ENCODE measurements around the gene ANKZF1. TPM values are rescaled to one million over a fixed set of nuclear protein-coding genes. Genes with fewer than 3 reads are reported as not detected.

Gene ANKZF1
- total RNA-seq, 5 donors from 2014 or later (not counting 1 experiment from before 2014, with no cell fraction given): 119 to 220 (median 194) TPM

DNA sequence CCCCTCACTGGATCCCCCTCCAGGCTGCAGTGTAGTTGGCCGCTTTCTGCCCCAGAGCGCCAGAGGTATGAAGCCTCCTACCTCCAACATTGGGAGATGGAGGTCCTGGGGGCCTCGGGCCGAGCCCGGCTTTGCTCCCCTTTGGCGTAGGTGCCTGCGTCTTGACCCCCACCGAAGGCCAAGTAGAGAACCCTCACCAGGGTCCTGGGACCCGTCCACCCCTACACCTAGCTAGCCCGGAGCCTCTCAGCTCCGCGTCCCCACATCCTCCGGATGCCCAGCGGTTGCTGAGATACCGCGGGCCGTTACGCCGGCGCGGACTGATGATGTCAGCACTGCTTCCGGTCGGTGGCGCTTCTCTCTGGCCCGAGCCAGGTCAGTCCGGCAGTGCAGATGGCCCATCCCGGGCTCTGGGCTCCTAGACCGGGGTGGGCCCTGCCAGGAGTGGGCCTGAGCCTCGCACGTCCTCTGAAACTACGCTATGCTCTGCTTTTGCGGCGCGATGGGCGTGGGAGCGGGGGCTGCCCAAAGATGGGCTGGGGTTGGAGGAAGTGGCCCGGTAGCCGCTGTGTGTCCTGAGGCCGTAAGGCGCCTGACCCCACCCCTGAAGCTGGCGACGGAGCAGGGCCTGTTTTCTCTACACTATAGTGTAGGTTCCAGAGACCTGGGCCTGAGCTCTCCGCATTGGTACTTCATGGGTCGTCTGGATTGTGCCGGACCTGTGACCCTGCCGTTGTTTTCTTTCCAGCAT lies 15.7 kb downstream of the ANKZF1 start, which contains the start of the genes GLB1L and STK16:
GLB1L (minus strand) TSS at position 297 of the 751 bp plus-strand sequence. CDS start 1,871 bp downstream, outside the sequence.
STK16 (plus strand) TSS at position 332 of the 751 bp plus-strand sequence. CDS start 521 bp downstream, outside the sequence.
- Mint-ChIP-seq H3K9me3 (no peaks in the 10 kb centered on the region), H3K27ac (peak within 1 kb of the TSS; percentile 98 to 99), H3K36me3 (peaks cover 21% of the 10 kb centered on the region), H3K27me3 (no peaks in the 10 kb centered on the region), H3K4me1 (peaks cover 56 to 66% (median 59%) of the 10 kb centered on the region in 3 donors), H3K4me3 (peak within 1 kb of the TSS; percentile 75 to 92 (median 87))
- Histone ChIP-seq H3K27me3 (replicated peaks in 1 of 2; ENCODE audit: control insufficient read depth in 2 of 2, extremely low read depth in 1 of 2, insufficient read depth in 2 of 2, low read length in 1 of 2) (no peaks in the 10 kb centered on the region), H3K9me3 (no peaks in the 10 kb centered on the region), H3K27ac (ENCODE audit: low read length) (peak within 1 kb of the TSS; percentile 94), H3K4me3 (ENCODE audit: control insufficient read depth in 1 of 2, extremely low read depth in 1 of 2, low read length in 1 of 2) (peak within 1 kb of the TSS; percentile 89 to 90), H3K36me3 (ENCODE audit: control insufficient read depth in 2 of 2, extremely low read depth in 1 of 2, insufficient read depth in 1 of 2, low read length in 1 of 2) (peaks cover 2 to 23% of the 10 kb centered on the region in 2 donors), H3K4me1 (ENCODE audit: control insufficient read depth in 1 of 2, extremely low read depth in 1 of 2, insufficient read depth in 2 of 2, low read length in 2 of 2) (peaks cover 42 to 62% of the 10 kb centered on the region in 2 experiments)
- ATAC-seq (replicated peaks in 1 of 4) (peak; percentile 56 to 70 (median 66)), DNase-seq (peak; percentile 63 to 93 (median 81))
- ChIA-PET POLR2A (interaction anchor here (0.6 to 2.5 kb wide), 10 partner anchors 8 to 71 kb away, joined by 3 to 32 read pairs (median 4); partner anchors contain the start of genes ANKZF1 (in 2 of the 2), ATG9A (in 2 of the 2), TUBA4A (in 2 of the 2) and TUBA4B (in 2 of the 2)), CTCF (interaction anchor here (0.5 to 2.3 kb wide), 9 partner anchors 9 to 90 kb away, joined by 3 to 14 read pairs (median 7); partner anchors contain the start of genes ANKZF1 (in 1 of the 2) and ATG9A (in 1 of the 2))
- WGBS (ENCODE audit: insufficient coverage): under 1% methylated on average over 44 of the region's 46 CpGs

DNA sequence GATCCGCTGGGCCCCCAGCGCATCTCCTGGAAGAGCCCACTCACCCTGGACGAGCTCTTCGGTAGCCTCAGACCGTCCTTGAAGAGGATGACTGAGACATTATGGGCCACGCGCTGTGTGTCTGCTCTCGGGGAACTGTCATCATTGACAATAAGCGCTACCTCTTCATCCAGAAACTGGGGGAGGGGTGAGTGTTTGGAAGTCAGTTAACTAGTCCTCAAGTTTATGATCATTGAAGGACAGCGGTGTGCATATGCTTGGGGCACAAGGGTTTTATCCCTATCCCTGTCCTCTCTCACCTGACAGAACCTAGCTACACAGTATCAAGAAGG lies 16.3 kb downstream of the ANKZF1 start:
- peak overlapping the region; percentile 89 to 90 for H3K4me3 ChIP-seq (ENCODE audit: control insufficient read depth in 1 of 2, extremely low read depth in 1 of 2, low read length in 1 of 2)
- peaks cover 27% of the 10 kb centered on the region for H3K36me3 Mint-ChIP-seq
- peak overlapping the region; percentile 75 to 92 (median 87) for H3K4me3 Mint-ChIP-seq
- CTCF ChIA-PET: interaction anchor here (0.5 to 2.3 kb wide), 7 partner anchors 9 to 86 kb away, joined by 3 to 14 read pairs (median 7); partner anchors contain the start of genes ANKZF1 (in 1 of the 2) and ATG9A (in 1 of the 2)
- POLR2A ChIA-PET: interaction anchor here (1.1 to 2.5 kb wide), 4 partner anchors 8 to 17 kb away, joined by 3 to 32 read pairs (median 13); partner anchors contain the start of genes ANKZF1 (in 2 of the 2), ATG9A (in 2 of the 2), TUBA4A (in 2 of the 2) and TUBA4B (in 1 of the 2)
- H3K36me3 ChIP-seq (ENCODE audit: control insufficient read depth in 2 of 2, extremely low read depth in 1 of 2, insufficient read depth in 1 of 2, low read length in 1 of 2): peaks cover 5 to 28% of the 10 kb centered on the region in 2 donors
- DNase-seq (peak in 1 of 35 experiments; percentile 30), ATAC-seq (replicated peaks in 1 of 4) (no peak)
- H3K27me3 ChIP-seq (replicated peaks in 1 of 2; ENCODE audit: control insufficient read depth in 2 of 2, extremely low read depth in 1 of 2, insufficient read depth in 2 of 2, low read length in 1 of 2): no peaks in the 10 kb centered on the region
- H3K9me3 ChIP-seq: no peaks in the 10 kb centered on the region
- H3K27me3 Mint-ChIP-seq: no peaks in the 10 kb centered on the region
- 4% methylated on average over 4 of the region's 10 CpGs for WGBS (ENCODE audit: insufficient coverage)
- H3K27ac Mint-ChIP-seq: peak overlapping the region; percentile 98 to 99
- peak overlapping the region; percentile 94 for H3K27ac ChIP-seq (ENCODE audit: low read length)
- no peaks in the 10 kb centered on the region for H3K9me3 Mint-ChIP-seq
- H3K4me1 Mint-ChIP-seq: peaks cover 61 to 71% (median 64%) of the 10 kb centered on the region in 3 donors
- peaks cover 46 to 68% of the 10 kb centered on the region in 2 experiments for H3K4me1 ChIP-seq (ENCODE audit: control insufficient read depth in 1 of 2, extremely low read depth in 1 of 2, insufficient read depth in 2 of 2, low read length in 2 of 2)

DNA sequence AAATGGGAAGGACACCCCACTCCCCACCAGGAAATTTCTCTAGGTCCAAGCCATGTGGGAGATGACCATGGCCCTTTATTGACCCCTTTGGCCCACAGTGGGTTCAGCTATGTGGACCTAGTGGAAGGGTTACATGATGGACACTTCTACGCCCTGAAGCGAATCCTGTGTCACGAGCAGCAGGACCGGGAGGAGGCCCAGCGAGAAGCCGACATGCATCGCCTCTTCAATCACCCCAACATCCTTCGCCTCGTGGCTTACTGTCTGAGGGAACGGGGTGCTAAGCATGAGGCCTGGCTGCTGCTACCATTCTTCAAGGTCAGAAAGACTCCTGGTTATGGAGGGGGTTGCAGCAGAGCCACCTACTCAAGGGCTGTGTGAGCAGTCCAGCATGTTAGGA lies 17.0 kb downstream of the ANKZF1 start:
- no peaks in the 10 kb centered on the region for H3K9me3 Mint-ChIP-seq
- H3K4me1 Mint-ChIP-seq: peaks cover 68 to 78% (median 71%) of the 10 kb centered on the region in 3 donors
- Histone ChIP-seq H3K27me3 (replicated peaks in 1 of 2; ENCODE audit: control insufficient read depth in 2 of 2, extremely low read depth in 1 of 2, insufficient read depth in 2 of 2, low read length in 1 of 2) (no peaks in the 10 kb centered on the region), H3K36me3 (ENCODE audit: control insufficient read depth in 2 of 2, extremely low read depth in 1 of 2, insufficient read depth in 1 of 2, low read length in 1 of 2) (peaks cover 12 to 35% of the 10 kb centered on the region in 2 donors), H3K9me3 (no peaks in the 10 kb centered on the region), H3K27ac (ENCODE audit: low read length) (peak overlapping the region; percentile 94), H3K4me3 (ENCODE audit: control insufficient read depth in 1 of 2, extremely low read depth in 1 of 2, low read length in 1 of 2) (peak overlapping the region in 1 of 2 donors; percentile 5), H3K4me1 (ENCODE audit: control insufficient read depth in 1 of 2, extremely low read depth in 1 of 2, insufficient read depth in 2 of 2, low read length in 2 of 2) (peaks cover 51 to 75% of the 10 kb centered on the region in 2 experiments)
- H3K27ac Mint-ChIP-seq: peak overlapping the region; percentile 98 to 99
- POLR2A ChIA-PET: interaction anchor here in 1 of 2 donors (0.6 kb wide), 2 partner anchors 25 to 32 kb away, joined by 3 to 4 read pairs; no protein-coding TSS in a partner anchor
- CTCF ChIA-PET: interaction anchor here in 1 of 2 donors (1.8 to 2.3 kb wide), 3 partner anchors 8 to 49 kb away, joined by 10 to 14 read pairs (median 13); partner anchors contain the start of genes ANKZF1 and ATG9A
- ATAC-seq (replicated peaks in 1 of 4) (no peak), DNase-seq (no peak)
- peak overlapping the region; percentile 75 to 92 (median 87) for H3K4me3 Mint-ChIP-seq
- peaks cover 34% of the 10 kb centered on the region for H3K36me3 Mint-ChIP-seq
- no CpG with 5 or more reads among the region's 10 CpGs for WGBS (ENCODE audit: insufficient coverage)
- H3K27me3 Mint-ChIP-seq: no peaks in the 10 kb centered on the region

DNA sequence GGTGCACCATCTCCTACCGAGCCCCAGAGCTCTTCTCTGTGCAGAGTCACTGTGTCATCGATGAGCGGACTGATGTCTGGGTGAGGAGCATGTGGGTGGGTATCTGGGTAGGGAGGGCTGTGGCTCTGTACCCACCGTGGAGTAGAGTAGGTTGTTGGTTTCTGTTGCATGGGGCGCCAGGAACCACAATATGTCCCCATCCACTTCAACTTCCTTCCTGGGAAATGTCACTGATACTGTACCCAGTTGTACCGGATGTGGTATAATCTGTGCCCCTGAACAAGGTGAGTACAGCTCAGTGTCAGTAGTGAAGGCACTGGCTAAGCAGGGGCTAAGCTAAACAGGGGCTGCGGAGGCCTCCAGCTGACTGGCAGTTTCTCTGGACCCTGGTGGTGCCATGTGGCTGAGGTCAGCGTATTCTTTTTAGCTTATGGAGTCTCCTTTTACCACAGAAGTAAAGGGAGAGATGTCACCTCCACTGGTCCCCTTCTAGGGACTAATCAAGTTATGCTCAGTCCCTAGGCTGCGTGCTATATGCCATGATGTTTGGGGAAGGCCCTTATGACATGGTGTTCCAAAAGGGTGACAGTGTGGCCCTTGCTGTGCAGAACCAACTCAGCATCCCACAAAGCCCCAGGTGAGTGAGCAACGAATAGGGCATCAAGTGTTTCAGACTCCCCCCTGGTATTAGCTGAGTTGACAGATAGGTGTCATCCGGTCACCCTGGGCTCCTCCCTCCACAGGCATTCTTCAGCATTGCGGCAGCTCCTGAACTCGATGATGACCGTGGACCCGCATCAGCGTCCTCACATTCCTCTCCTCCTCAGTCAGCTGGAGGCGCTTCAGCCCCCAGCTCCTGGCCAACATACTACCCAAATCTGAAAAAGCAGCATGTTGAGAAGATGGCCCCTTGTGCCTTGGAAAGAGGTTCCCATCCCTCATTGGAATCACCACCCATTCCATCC lies 18.4 kb downstream of the ANKZF1 start:
- CTCF ChIA-PET: interaction anchor here (0.6 to 1.4 kb wide), 9 partner anchors 18 to 141 kb away, joined by 3 to 8 read pairs (median 3); partner anchors contain the start of genes ANKZF1 (in 1 of the 2) and ATG9A (in 1 of the 2)
- Mint-ChIP-seq H3K4me3 (peak overlapping the region; percentile 68 to 83 (median 75)), H3K36me3 (peaks cover 39% of the 10 kb centered on the region), H3K9me3 (no peaks in the 10 kb centered on the region), H3K27me3 (no peaks in the 10 kb centered on the region), H3K4me1 (peaks cover 78 to 90% (median 79%) of the 10 kb centered on the region in 3 donors), H3K27ac (peak overlapping the region; percentile 98 to 99)
- H3K36me3 ChIP-seq (ENCODE audit: control insufficient read depth in 2 of 2, extremely low read depth in 1 of 2, insufficient read depth in 1 of 2, low read length in 1 of 2): peaks cover 15 to 41% of the 10 kb centered on the region in 2 donors
- H3K4me3 ChIP-seq (ENCODE audit: control insufficient read depth in 1 of 2, extremely low read depth in 1 of 2, low read length in 1 of 2): peak overlapping the region; percentile 32 to 64
- peaks cover 57 to 83% of the 10 kb centered on the region in 2 experiments for H3K4me1 ChIP-seq (ENCODE audit: control insufficient read depth in 1 of 2, extremely low read depth in 1 of 2, insufficient read depth in 2 of 2, low read length in 2 of 2)
- ATAC-seq (replicated peaks in 1 of 4) (peak; percentile 73 to 76 (median 73)), DNase-seq (peak; percentile 28 to 86 (median 63))
- POLR2A ChIA-PET: interaction anchor here (0.6 to 3.0 kb wide), 4 partner anchors 18 to 61 kb away, joined by 4 to 11 read pairs (median 8); partner anchors contain the start of genes ANKZF1 (in 2 of the 2) and ATG9A (in 2 of the 2)
- 20% methylated on average over 5 of the region's 17 CpGs for WGBS (ENCODE audit: insufficient coverage)
- peak overlapping the region; percentile 94 for H3K27ac ChIP-seq (ENCODE audit: low read length)
- no peaks in the 10 kb centered on the region for H3K9me3 ChIP-seq
- H3K27me3 ChIP-seq (replicated peaks in 1 of 2; ENCODE audit: control insufficient read depth in 2 of 2, extremely low read depth in 1 of 2, insufficient read depth in 2 of 2, low read length in 1 of 2): no peaks in the 10 kb centered on the region

DNA sequence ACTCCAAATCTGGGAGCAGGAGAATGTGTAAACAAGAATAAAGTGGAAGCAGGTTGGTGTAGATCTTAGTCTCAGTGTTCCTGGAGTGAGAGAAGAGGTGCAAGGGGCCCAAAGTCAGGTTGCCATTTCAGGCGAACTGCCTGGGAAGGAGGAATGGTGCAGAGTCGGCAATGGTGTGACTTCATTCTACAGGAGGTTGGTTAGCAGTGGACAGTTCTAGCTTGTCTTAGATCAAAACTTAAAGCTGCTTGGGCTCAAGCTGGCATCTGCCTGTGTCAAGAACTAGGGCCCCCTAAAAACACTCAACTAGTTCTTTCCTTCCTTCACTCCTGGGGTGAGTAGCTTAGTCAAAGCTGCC lies 19.2 kb downstream of the ANKZF1 start:
- ChIA-PET CTCF (interaction anchor here (0.5 to 1.9 kb wide), 9 partner anchors 10 to 186 kb away, joined by 3 to 6 read pairs (median 3); partner anchors contain the start of genes ANKZF1 (in 1 of the 2) and ATG9A (in 1 of the 2)), POLR2A (interaction anchor here (0.9 to 3.0 kb wide), 5 partner anchors 19 to 352 kb away, joined by 4 to 14 read pairs (median 10); partner anchors contain the start of genes ANKZF1 (in 2 of the 2), ATG9A (in 2 of the 2) and DNAJB2 (in 2 of the 2))
- Mint-ChIP-seq H3K27me3 (no peaks in the 10 kb centered on the region), H3K4me3 (peak overlapping the region; percentile 75 to 96 (median 83)), H3K4me1 (peaks cover 77 to 82% (median 78%) of the 10 kb centered on the region in 3 donors), H3K36me3 (peaks cover 39% of the 10 kb centered on the region), H3K9me3 (no peaks in the 10 kb centered on the region), H3K27ac (peak overlapping the region; percentile 98 to 99)
- WGBS (ENCODE audit: insufficient coverage): no CpG with 5 or more reads among the region's 2 CpGs
- H3K27ac ChIP-seq (ENCODE audit: low read length): peak overlapping the region; percentile 94
- peaks cover 15 to 41% of the 10 kb centered on the region in 2 donors for H3K36me3 ChIP-seq (ENCODE audit: control insufficient read depth in 2 of 2, extremely low read depth in 1 of 2, insufficient read depth in 1 of 2, low read length in 1 of 2)
- ATAC-seq (replicated peaks in 1 of 4) (no peak), DNase-seq (no peak)
- H3K9me3 ChIP-seq: no peaks in the 10 kb centered on the region
- H3K27me3 ChIP-seq (replicated peaks in 1 of 2; ENCODE audit: control insufficient read depth in 2 of 2, extremely low read depth in 1 of 2, insufficient read depth in 2 of 2, low read length in 1 of 2): no peaks in the 10 kb centered on the region
- H3K4me1 ChIP-seq (ENCODE audit: control insufficient read depth in 1 of 2, extremely low read depth in 1 of 2, insufficient read depth in 2 of 2, low read length in 2 of 2): peaks cover 57 to 83% of the 10 kb centered on the region in 2 experiments
- H3K4me3 ChIP-seq (ENCODE audit: control insufficient read depth in 1 of 2, extremely low read depth in 1 of 2, low read length in 1 of 2): peak overlapping the region; percentile 42 to 64
